PC-3 (cell line): Measurements from ENCODE around the gene NPSR1. TPM values are rescaled to one million over a fixed set of nuclear protein-coding genes. Genes with fewer than 3 reads are reported as not detected.

ENCODE experiments used
- ATAC-seq: fragments of 200-7000 bp; cut with Tn5 transposase; 2 replicates; pipeline ENCODE4 v1.9.1; 2020; ENCODE audit warnings: mild to moderate bottlenecking, moderate library complexity
- BruUV-seq: library from RNA; stranded (reverse); fragments of 400-500 nt; replicated peaks from 2 replicates; lab custom pipeline; 2021; lab: Mats Ljungman, UMichigan
- CTCF ChIA-PET: fragments of 300-600 bp; sonication (Branson Sonifier 250); formaldehyde crosslinking; loops from one replicate; lab custom pipeline; 2022; ENCODE audit warnings: antibody characterized with exemption; lab: Charles Lee
- POLR2A ChIA-PET: fragments of 300-600 bp; sonication (Branson Sonifier 250); formaldehyde crosslinking; loops from one replicate; lab custom pipeline; 2022; ENCODE audit warnings: antibody characterized with exemption; ENCODE audit not compliant: unreplicated experiment; lab: Charles Lee
- DNase-seq: peaks from one replicate; pipeline ENCODE4 v3.0.0-alpha.2; 2015
- H2AFZ ChIP-seq: fragments of 300-600 bp; sonication (generic); 2 replicates; pipeline ENCODE4 v1.6.0; 2016; ENCODE audit warnings: antibody characterized with exemption, low read length
- H3F3A ChIP-seq: fragments of 300-600 bp; sonication (generic); one replicate; pipeline ENCODE4 v1.6.0; 2017; ENCODE audit warnings: antibody characterized with exemption, low read length, control low read depth, mild to moderate bottlenecking; ENCODE audit not compliant: unreplicated experiment
- H3K27ac ChIP-seq: fragments of 300-600 bp; sonication (generic); 2 replicates; pipeline ENCODE4 v1.5.1; 2016; ENCODE audit warnings: mild to moderate bottlenecking, low read length
- H3K27me3 ChIP-seq: fragments of 300-600 bp; sonication (generic); 2 replicates; pipeline ENCODE4 v1.6.1; 2016; ENCODE audit warnings: low read length, mixed read lengths
- H3K36me3 ChIP-seq: fragments of 300-600 bp; sonication (generic); 2 replicates; pipeline ENCODE4 v1.6.1; 2016; ENCODE audit warnings: low read depth, mixed run types, low read length, mixed read lengths
- H3K4me1 ChIP-seq: fragments of 300-600 bp; sonication (generic); 2 replicates; pipeline ENCODE4 v1.5.1; 2016; ENCODE audit warnings: low read length; ENCODE audit not compliant: insufficient read depth
- H3K4me2 ChIP-seq: fragments of 300-600 bp; sonication (generic); 2 replicates; pipeline ENCODE4 v1.6.0; 2016; ENCODE audit warnings: low read length
- H3K4me3 ChIP-seq: fragments of 300-600 bp; sonication (generic); 2 replicates; pipeline ENCODE4 v1.5.1; 2016; ENCODE audit warnings: mild to moderate bottlenecking, low read length, mixed read lengths
- H3K79me2 ChIP-seq: fragments of 300-600 bp; sonication (generic); 2 replicates; pipeline ENCODE4 v1.6.1; 2017; ENCODE audit warnings: low read length, mixed read lengths
- H3K9ac ChIP-seq: fragments of 300-600 bp; sonication (generic); 2 replicates; pipeline ENCODE4 v1.6.0; 2016; ENCODE audit warnings: mild to moderate bottlenecking, low read length
- H3K9me2 ChIP-seq: fragments of 300-600 bp; sonication (generic); replicated peaks from 2 replicates; pipeline ENCODE4 v1.6.1; 2016; ENCODE audit warnings: mixed run types, low read length, mixed read lengths
- H3K9me3 ChIP-seq: fragments of 300-600 bp; sonication (generic); 2 replicates; pipeline ENCODE4 v1.6.1; 2016; ENCODE audit warnings: low read length, mixed read lengths
- H4K20me1 ChIP-seq: fragments of 300-600 bp; sonication (generic); 2 replicates; pipeline ENCODE4 v1.6.1; 2016; ENCODE audit warnings: low read length, mixed read lengths
- EZH2 ChIP-seq: fragments of 300-600 bp; sonication (generic); IDR thresholded peaks from one replicate; pipeline ENCODE4 v1.6.1; 2017; ENCODE audit warnings: antibody characterized with exemption, mild to moderate bottlenecking, low read length; ENCODE audit not compliant: unreplicated experiment
- EZH2phosphoT487 ChIP-seq: fragments of 300-600 bp; sonication (generic); IDR thresholded peaks from 2 replicates; pipeline ENCODE4 v1.6.1; 2018; ENCODE audit warnings: mild to moderate bottlenecking, antibody characterized with exemption, low read length, borderline replicate concordance
- intact Hi-C: fragments of 100-400 bp; cut with micrococcal nuclease; formaldehyde crosslinking; loops from 2 replicates; pipeline ENCODE4 v1.9.0; 2023
- total RNA-seq: library from RNA; depleted of rRNA; stranded (reverse); fragments of >200 nt; gene quantifications from 2 replicates; pipeline ENCODE4 v1.2.3, GENCODE V29; 2014
- TF ChIP-seq, protein P1 (sequence below): fragments of 300-600 bp; sonication (generic); conservative IDR thresholded peaks from 2 replicates; pipeline ENCODE4 v1.5.1; 2017; ENCODE audit warnings: antibody characterized with exemption, low read depth, mild to moderate bottlenecking, low read length

Gene NPSR1
- total RNA-seq, 1 experiment from 2014 or later, result not detected

DNA sequence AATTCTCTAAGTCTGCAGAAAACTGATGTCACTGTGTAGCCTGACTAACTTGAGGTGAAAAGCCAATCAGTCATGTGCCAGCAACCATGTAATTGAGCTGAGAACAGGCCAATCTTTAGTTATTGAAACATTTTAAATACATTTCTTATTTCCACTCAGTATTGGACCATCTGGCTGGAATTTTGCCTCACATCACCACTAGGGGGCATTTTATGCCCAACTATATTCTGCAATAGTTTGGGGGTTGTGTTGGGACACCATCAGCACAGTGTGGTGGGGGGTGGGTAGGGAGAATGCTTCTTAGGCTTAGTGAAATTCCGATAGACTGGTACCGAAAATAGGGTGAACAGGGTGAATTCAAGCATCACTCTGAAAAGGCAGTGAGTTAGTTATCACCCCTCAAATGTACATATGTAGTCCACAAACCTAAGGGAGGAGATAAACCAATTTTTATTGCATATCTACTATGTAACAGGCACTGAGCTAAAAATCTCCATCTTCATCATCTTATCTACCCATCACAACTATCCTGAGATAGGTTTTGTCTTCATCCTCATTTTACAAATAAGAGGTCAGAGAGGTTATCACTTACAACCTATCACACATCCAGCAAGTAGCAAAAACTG, 17.8 kb downstream of the NPSR1 start:
- intact Hi-C loops, result no loop called here
- peak; percentile 38; the same call in 1 of the 2 replicates for ATAC-seq
- Histone ChIP-seq H2AFZ (no peak overlapping the region), H3K36me3 (no peaks in the 10 kb centered on the region), H3K79me2 (no peaks in the 10 kb centered on the region), H3K9ac (no peak overlapping the region), H3K4me1 (peaks cover 14% of the 10 kb centered on the region; the same call in 1 of the 2 replicates), H3K9me2 (no peaks in the 10 kb centered on the region), H3K27me3 (0 out of 2 replicates have a peak, but pooled peaks cover 2% of the 10 kb centered on the region), H3K27ac (no peak overlapping the region), H4K20me1 (no peaks in the 10 kb centered on the region), H3K9me3 (no peaks in the 10 kb centered on the region), H3K4me2 (no peak overlapping the region), H3F3A (no peaks in the 10 kb centered on the region), H3K4me3 (no peak overlapping the region)
- TF ChIP-seq EZH2phosphoT487 (no peak), EZH2 (no peak)
- TF ChIP-seq, protein P1, sequence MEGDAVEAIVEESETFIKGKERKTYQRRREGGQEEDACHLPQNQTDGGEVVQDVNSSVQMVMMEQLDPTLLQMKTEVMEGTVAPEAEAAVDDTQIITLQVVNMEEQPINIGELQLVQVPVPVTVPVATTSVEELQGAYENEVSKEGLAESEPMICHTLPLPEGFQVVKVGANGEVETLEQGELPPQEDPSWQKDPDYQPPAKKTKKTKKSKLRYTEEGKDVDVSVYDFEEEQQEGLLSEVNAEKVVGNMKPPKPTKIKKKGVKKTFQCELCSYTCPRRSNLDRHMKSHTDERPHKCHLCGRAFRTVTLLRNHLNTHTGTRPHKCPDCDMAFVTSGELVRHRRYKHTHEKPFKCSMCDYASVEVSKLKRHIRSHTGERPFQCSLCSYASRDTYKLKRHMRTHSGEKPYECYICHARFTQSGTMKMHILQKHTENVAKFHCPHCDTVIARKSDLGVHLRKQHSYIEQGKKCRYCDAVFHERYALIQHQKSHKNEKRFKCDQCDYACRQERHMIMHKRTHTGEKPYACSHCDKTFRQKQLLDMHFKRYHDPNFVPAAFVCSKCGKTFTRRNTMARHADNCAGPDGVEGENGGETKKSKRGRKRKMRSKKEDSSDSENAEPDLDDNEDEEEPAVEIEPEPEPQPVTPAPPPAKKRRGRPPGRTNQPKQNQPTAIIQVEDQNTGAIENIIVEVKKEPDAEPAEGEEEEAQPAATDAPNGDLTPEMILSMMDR, result peak; percentile 78
- no TSS peak for BruUV-seq
- ChIA-PET CTCF (no interaction called here), POLR2A (no interaction called here)
- DNase-seq, result peak; percentile 49

- no peak overlapping the region for H3K9ac ChIP-seq
- CTCF ChIA-PET, result no interaction called here
- H3F3A ChIP-seq, result no peaks in the 10 kb centered on the region
- no peaks in the 10 kb centered on the region for H3K36me3 ChIP-seq
- H3K9me3 ChIP-seq, result no peaks in the 10 kb centered on the region
- DNase-seq (no peak), ATAC-seq (no peak)
- H3K4me1 ChIP-seq, result peaks cover 8% of the 10 kb centered on the region; the same call in 1 of the 2 replicates
- TF ChIP-seq EZH2 (no peak), EZH2phosphoT487 (no peak)
- TF ChIP-seq, protein P1, result no peak
- POLR2A ChIA-PET, result no interaction called here
- 0 out of 2 replicates have a peak, but pooled peaks cover 2% of the 10 kb centered on the region for H3K27me3 ChIP-seq
- no peaks in the 10 kb centered on the region for H3K79me2 ChIP-seq
- H3K4me2 ChIP-seq, result no peak overlapping the region
- intact Hi-C loops, result no loop called here
- H4K20me1 ChIP-seq, result no peaks in the 10 kb centered on the region
- no peaks in the 10 kb centered on the region for H3K9me2 ChIP-seq
- H2AFZ ChIP-seq, result no peak overlapping the region
- no peak overlapping the region for H3K27ac ChIP-seq
- no TSS peak for BruUV-seq
- H3K4me3 ChIP-seq, result no peak overlapping the region
These were observed 19.5 kb downstream of the NPSR1 start for GRCh38 chr7:34677491-34677890.

GRCh38 chr7:34687529-34687928, 29.5 kb downstream of the NPSR1 start:
- intact Hi-C loops, result no loop called here
- H3K27me3 ChIP-seq, result peaks cover 11% of the 10 kb centered on the region; the same call in 1 of the 2 replicates
- no peak overlapping the region for H3K4me3 ChIP-seq
- DNase-seq (no peak), ATAC-seq (no peak)
- no peaks in the 10 kb centered on the region for H3K4me1 ChIP-seq
- H3K9ac ChIP-seq, result no peak overlapping the region
- H3F3A ChIP-seq, result no peaks in the 10 kb centered on the region
- no peaks in the 10 kb centered on the region for H3K36me3 ChIP-seq
- H3K79me2 ChIP-seq, result no peaks in the 10 kb centered on the region
- TF ChIP-seq EZH2phosphoT487 (no peak), EZH2 (no peak)
- TF ChIP-seq, protein P1, result no peak
- H3K4me2 ChIP-seq, result no peak overlapping the region
- H3K9me2 ChIP-seq, result no peaks in the 10 kb centered on the region
- no peaks in the 10 kb centered on the region for H4K20me1 ChIP-seq
- no TSS peak for BruUV-seq
- POLR2A ChIA-PET, result no interaction called here
- CTCF ChIA-PET, result no interaction called here
- H3K9me3 ChIP-seq, result no peaks in the 10 kb centered on the region
- H3K27ac ChIP-seq, result no peak overlapping the region
- H2AFZ ChIP-seq, result no peak overlapping the region
